Measurements from ENCODE around the gene TSPAN14. TPM values are rescaled to one million over a fixed set of nuclear protein-coding genes. Genes with fewer than 3 reads are reported as not detected.
A peak's percentile ranks its signal among the peaks of the same experiment; 100 is the strongest.
"Not testable (repeated sequence)": the region's sequence is repeated elsewhere in the genome, so short reads cannot be mapped to it uniquely, and the experiment has no call there.

The TSPAN14 gene
- total RNA-seq, 2 experiments from 2014 or later, result 109 to 117 TPM

GRCh38 chr10:80411681-80412220 is 42.4 kb upstream of the TSPAN14 start:
- POLR2A ChIA-PET, result no interaction called here
- DNase-seq, result no peak
- no peaks in the 10 kb centered on the region for H3K9me3 Mint-ChIP-seq (ENCODE audit: insufficient read depth)
- peaks cover 2% of the 10 kb centered on the region for H3K27me3 Mint-ChIP-seq (ENCODE audit: low read depth)
- CTCF ChIA-PET, result interaction anchor here (0.9 to 1.1 kb wide), 4 partner anchors 10 to 33 kb away, joined by 3 to 4 read pairs (median 4); no protein-coding TSS in a partner anchor
- no peak overlapping the region for H3K4me3 Mint-ChIP-seq
- peaks cover 26% of the 10 kb centered on the region for H3K4me1 Mint-ChIP-seq (ENCODE audit: low read depth)
- ATAC-seq, result no peak
- H3K27ac Mint-ChIP-seq, result peak overlapping the region; percentile 13
- H3K36me3 Mint-ChIP-seq (ENCODE audit: low read depth), result peaks cover 2% of the 10 kb centered on the region

GRCh38 chr10:80412486-80412885 is 41.6 kb upstream of the TSPAN14 start:
- Mint-ChIP-seq H3K36me3 (ENCODE audit: low read depth) (peaks cover 2% of the 10 kb centered on the region), H3K9me3 (ENCODE audit: insufficient read depth) (no peaks in the 10 kb centered on the region), H3K4me3 (no peak overlapping the region), H3K27me3 (ENCODE audit: low read depth) (peaks cover 2% of the 10 kb centered on the region), H3K4me1 (ENCODE audit: low read depth) (peaks cover 24% of the 10 kb centered on the region), H3K27ac (peak overlapping the region; percentile 3)
- no peak for DNase-seq
- ChIA-PET CTCF (interaction anchor here (1.1 kb wide), 1 partner anchor 9 kb away, joined by 3 read pairs; no protein-coding TSS in a partner anchor), POLR2A (no interaction called here)
- ATAC-seq, result no peak

DNA sequence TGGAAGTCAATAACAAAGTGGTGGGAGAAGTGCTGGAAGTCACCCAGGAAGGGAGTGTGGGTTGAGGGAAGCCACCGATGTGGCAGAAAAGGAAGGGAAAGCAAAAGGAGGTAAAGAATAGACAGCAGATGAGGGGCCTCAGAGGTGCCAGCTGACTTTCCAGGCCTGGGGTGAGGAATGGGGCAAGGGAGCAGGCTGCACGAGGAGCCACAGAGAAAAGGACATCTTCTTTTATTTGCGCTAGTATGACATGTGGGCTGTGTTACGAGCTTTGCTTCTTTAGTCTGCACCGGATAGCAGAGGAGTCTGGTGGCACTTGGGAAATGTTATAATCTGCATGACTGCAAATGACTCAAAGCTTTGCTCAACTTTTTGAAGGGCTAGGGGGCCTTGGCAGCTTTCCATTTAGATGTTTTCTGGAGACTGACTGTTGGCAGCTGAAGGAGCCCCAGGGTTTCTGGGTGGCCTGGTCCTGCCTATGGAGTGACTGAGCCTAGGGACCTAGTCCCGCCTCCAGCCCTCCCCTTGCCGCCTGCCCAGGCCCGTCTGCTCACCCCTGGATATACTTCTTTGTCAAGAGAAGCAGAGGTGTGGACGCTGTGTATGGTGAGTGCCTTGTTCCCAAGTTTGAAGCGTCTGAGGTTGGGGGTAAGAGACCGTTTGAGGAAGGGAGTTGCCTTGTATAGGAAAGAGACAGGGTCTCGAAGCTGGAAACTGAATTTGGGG is 40.7 kb upstream of the TSPAN14 start:
- ATAC-seq (no peak), DNase-seq (no peak)
- Mint-ChIP-seq H3K27ac (peak overlapping the region; percentile 45), H3K27me3 (ENCODE audit: low read depth) (no peaks in the 10 kb centered on the region), H3K4me3 (no peak overlapping the region), H3K9me3 (ENCODE audit: insufficient read depth) (no peaks in the 10 kb centered on the region), H3K4me1 (ENCODE audit: low read depth) (peaks cover 19% of the 10 kb centered on the region), H3K36me3 (ENCODE audit: low read depth) (no peaks in the 10 kb centered on the region)
- ChIA-PET POLR2A (interaction anchor here (1.1 kb wide), 1 partner anchor 84 kb away, joined by 3 read pairs; no protein-coding TSS in a partner anchor), CTCF (interaction anchor here (1.0 to 1.2 kb wide), 2 partner anchors 35 to 92 kb away, joined by 4 to 5 read pairs; no protein-coding TSS in a partner anchor)

DNA sequence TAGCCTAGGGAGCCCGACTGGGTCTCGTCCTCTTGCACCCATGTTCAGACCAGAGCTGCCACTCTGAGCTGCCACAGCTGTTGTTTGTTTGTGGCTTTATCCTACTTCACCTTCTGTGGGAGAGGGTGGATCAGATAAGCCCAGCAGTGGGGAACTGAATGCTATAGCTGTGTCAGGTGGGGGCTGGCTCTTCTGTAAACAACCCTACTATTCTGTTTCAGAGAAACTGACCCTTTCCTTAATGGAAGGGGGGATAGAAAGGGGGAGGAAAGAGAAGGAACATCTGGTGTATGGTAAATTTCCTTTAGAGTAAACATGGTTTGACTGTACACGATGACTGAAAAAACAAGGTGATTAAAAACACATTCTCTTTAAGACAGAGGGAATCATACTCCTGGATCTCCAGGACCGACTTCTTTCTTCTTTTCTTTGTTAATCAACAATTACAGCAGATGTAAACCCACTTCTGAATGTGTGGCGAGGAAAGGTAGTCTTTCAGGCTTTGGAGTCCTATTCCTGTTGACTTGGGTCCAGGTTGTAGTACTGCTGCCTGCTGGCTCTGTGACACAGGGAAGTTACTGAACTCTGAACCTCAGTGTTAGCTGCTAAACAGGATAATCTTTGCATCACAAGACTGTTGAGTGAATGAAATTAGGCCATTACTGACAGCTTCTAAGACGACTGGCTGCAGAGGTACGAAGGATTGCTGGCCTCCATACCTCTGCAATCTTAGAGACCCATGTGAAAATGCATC is 39.8 kb upstream of the TSPAN14 start:
- H3K36me3 Mint-ChIP-seq (ENCODE audit: low read depth), result no peaks in the 10 kb centered on the region
- H3K4me3 Mint-ChIP-seq, result no peak overlapping the region
- no peaks in the 10 kb centered on the region for H3K27me3 Mint-ChIP-seq (ENCODE audit: low read depth)
- peaks cover 15% of the 10 kb centered on the region for H3K4me1 Mint-ChIP-seq (ENCODE audit: low read depth)
- ChIA-PET CTCF (interaction anchor here (1.0 kb wide), 1 partner anchor 36 kb away, joined by 4 read pairs; no protein-coding TSS in a partner anchor), POLR2A (interaction anchor here (1.1 kb wide), 1 partner anchor 84 kb away, joined by 3 read pairs; no protein-coding TSS in a partner anchor)
- no peaks in the 10 kb centered on the region for H3K9me3 Mint-ChIP-seq (ENCODE audit: insufficient read depth)
- no peak overlapping the region for H3K27ac Mint-ChIP-seq
- DNase-seq (no peak), ATAC-seq (no peak)

DNA sequence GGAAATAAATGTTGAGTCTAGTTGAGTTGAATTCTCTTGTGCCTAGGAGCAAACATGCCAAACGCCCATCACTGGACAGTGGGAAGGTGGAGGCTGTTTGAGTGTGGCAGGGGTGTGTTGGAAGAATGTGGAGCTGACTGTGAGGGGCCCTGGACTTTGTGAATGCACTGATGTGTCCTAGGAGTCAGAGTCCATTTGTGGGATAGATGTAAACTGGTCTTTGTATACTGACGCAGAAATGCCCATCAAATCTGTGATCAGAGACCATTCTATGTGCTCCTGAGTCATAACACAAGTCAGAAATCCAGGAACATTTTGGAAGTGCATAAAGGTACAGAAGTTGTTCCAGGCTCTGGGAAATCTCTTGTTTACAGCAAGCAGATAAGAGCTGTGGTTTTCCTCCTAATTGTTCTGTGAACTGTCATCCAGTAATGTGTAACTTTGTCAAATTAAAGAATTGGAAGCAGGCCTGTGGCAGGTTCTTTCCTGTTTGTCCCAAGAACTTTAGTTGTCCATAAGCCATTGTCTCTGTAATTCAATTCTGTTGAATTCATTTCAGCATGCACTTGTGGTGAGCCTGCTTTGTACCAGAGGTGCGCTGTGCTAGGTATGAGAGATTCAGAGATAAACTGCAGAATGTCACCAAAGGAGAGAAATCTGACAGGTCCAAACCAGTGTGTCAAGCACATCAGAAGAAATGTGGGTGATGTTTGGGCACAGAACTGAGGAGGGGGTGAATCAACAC is 38.2 kb upstream of the TSPAN14 start:
- ATAC-seq (no peak), DNase-seq (no peak)
- POLR2A ChIA-PET, result interaction anchor here (1.0 kb wide), 1 partner anchor 10 kb away, joined by 4 read pairs; no protein-coding TSS in a partner anchor
- no peaks in the 10 kb centered on the region for H3K27me3 Mint-ChIP-seq (ENCODE audit: low read depth)
- peaks cover 13% of the 10 kb centered on the region for H3K4me1 Mint-ChIP-seq (ENCODE audit: low read depth)
- no peak overlapping the region for H3K4me3 Mint-ChIP-seq
- H3K27ac Mint-ChIP-seq, result no peak overlapping the region
- CTCF ChIA-PET, result no interaction called here
- H3K9me3 Mint-ChIP-seq (ENCODE audit: insufficient read depth), result no peaks in the 10 kb centered on the region
- H3K36me3 Mint-ChIP-seq (ENCODE audit: low read depth), result no peaks in the 10 kb centered on the region

DNA sequence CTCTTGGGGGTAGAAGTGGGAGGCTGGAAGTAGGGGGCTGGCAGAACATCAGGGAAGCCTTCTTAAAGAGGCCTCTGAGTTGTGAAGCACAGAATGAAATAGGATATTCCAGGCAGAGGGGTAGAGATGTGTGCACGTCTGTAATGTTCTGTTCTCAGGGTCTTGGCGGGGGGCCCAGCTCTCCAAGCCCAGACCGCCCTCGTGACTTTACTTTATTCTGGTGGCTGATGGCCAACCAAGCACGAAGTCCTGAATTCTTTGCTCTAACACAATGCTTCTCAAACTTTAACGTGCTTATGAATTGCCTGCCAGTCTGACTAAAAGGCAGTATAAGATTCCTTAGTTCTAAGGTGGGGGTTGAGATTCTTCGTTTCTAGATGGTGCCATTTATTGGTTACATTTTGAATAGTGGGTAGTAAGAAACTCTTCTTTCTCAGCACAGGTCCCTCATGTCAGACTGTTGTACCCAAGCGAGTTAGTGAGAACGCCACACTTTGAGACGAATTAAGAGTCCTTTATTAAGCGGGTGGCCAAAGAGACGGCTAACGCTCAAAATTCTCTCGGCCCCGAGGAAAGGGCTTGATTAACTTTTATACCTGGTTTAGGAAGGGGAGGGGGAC is 37.5 kb upstream of the TSPAN14 start:
- no peaks in the 10 kb centered on the region for H3K36me3 Mint-ChIP-seq (ENCODE audit: low read depth)
- CTCF ChIA-PET, result no interaction called here
- no peak overlapping the region for H3K27ac Mint-ChIP-seq
- H3K4me3 Mint-ChIP-seq, result no peak overlapping the region
- no peak for DNase-seq
- POLR2A ChIA-PET, result interaction anchor here (1.0 kb wide), 1 partner anchor 11 kb away, joined by 4 read pairs; no protein-coding TSS in a partner anchor
- H3K9me3 Mint-ChIP-seq (ENCODE audit: insufficient read depth), result no peaks in the 10 kb centered on the region
- no peaks in the 10 kb centered on the region for H3K27me3 Mint-ChIP-seq (ENCODE audit: low read depth)
- no peak for ATAC-seq
- peaks cover 13% of the 10 kb centered on the region for H3K4me1 Mint-ChIP-seq (ENCODE audit: low read depth)

DNA sequence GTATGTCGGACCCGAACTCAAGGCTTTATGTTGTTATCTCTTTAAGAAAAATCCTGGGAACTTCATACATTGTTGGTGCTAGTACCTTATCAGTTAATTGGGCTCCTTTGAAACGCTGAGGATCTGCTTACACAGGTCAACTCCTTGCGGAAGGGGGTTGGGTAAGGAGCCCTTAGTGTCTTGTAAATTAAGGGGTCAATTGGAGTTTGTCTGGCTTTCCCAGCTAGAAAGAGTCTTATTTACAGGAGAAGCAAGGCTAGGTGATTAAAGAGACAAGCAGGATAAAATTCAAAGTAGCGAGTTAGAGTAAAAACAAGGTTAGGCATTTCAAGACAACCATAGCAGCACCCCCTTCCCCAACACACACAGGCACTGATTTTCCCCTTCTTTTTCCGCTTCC is 36.9 kb upstream of the TSPAN14 start:
- CTCF ChIA-PET; H3K27ac Mint-ChIP-seq; ATAC-seq; H3K9me3 Mint-ChIP-seq (ENCODE audit: insufficient read depth); DNase-seq; POLR2A ChIA-PET; H3K27me3 Mint-ChIP-seq (ENCODE audit: low read depth); H3K4me3 Mint-ChIP-seq; H3K36me3 Mint-ChIP-seq (ENCODE audit: low read depth): not testable (repeated sequence)
- peaks cover 11% of the 10 kb centered on the region for H3K4me1 Mint-ChIP-seq (ENCODE audit: low read depth)

GRCh38 chr10:80421050-80421706 is 32.9 kb upstream of the TSPAN14 start:
- POLR2A ChIA-PET, result no interaction called here
- Mint-ChIP-seq H3K4me3 (no peak overlapping the region), H3K9me3 (ENCODE audit: insufficient read depth) (no peaks in the 10 kb centered on the region), H3K36me3 (ENCODE audit: low read depth) (peaks cover 5% of the 10 kb centered on the region), H3K27ac (no peak overlapping the region), H3K27me3 (ENCODE audit: low read depth) (no peaks in the 10 kb centered on the region), H3K4me1 (ENCODE audit: low read depth) (no peaks in the 10 kb centered on the region)
- CTCF ChIA-PET, result interaction anchor here (1.0 to 3.4 kb wide), 5 partner anchors 13 to 88 kb away, joined by 3 to 20 read pairs (median 5); partner anchors contain the start of gene PRXL2A
- ATAC-seq (no peak), DNase-seq (no peak)

- ChIA-PET CTCF (interaction anchor here (0.9 to 3.4 kb wide), 6 partner anchors 10 to 88 kb away, joined by 3 to 20 read pairs (median 4); partner anchors contain the start of gene PRXL2A), POLR2A (interaction anchor here (1.2 kb wide), 1 partner anchor 14 kb away, joined by 4 read pairs; the partner anchor contains the start of gene PRXL2A)
- Mint-ChIP-seq H3K9me3 (ENCODE audit: insufficient read depth) (no peaks in the 10 kb centered on the region), H3K36me3 (ENCODE audit: low read depth) (peaks cover 5% of the 10 kb centered on the region), H3K27me3 (ENCODE audit: low read depth) (no peaks in the 10 kb centered on the region), H3K4me1 (ENCODE audit: low read depth) (no peaks in the 10 kb centered on the region), H3K4me3 (no peak overlapping the region), H3K27ac (no peak overlapping the region)
- DNase-seq, result no peak
- no peak for ATAC-seq
Observed at GRCh38 chr10:80421707-80422536, 32.2 kb upstream of the TSPAN14 start.

GRCh38 chr10:80425901-80426300 is 28.2 kb upstream of the TSPAN14 start:
- no peaks in the 10 kb centered on the region for H3K4me1 Mint-ChIP-seq (ENCODE audit: low read depth)
- peaks cover 13% of the 10 kb centered on the region for H3K36me3 Mint-ChIP-seq (ENCODE audit: low read depth)
- DNase-seq (no peak), ATAC-seq (no peak)
- H3K4me3 Mint-ChIP-seq, result no peak overlapping the region
- H3K9me3 Mint-ChIP-seq (ENCODE audit: insufficient read depth), result no peaks in the 10 kb centered on the region
- no peak overlapping the region for H3K27ac Mint-ChIP-seq
- ChIA-PET CTCF (interaction anchor here (1.3 to 2.6 kb wide), 3 partner anchors 18 to 80 kb away, joined by 4 to 12 read pairs (median 5); no protein-coding TSS in a partner anchor), POLR2A (no interaction called here)
- H3K27me3 Mint-ChIP-seq (ENCODE audit: low read depth), result no peaks in the 10 kb centered on the region

All from activated CD8-positive, alpha-beta T cell treated with anti-CD3 and anti-CD28 coated beads, Interleukin-2, amount 10 ng/mL, durations not matched to agents 7 days and 5 days (primary cell).